MV-4-11 (cell line): ENCODE measurements around the gene EIF4H.
"Not testable (repeated sequence)": the region's sequence is repeated elsewhere in the genome, so short reads cannot be mapped to it uniquely, and the experiment has no call there.

Experiments used
- DNase-seq: peaks from one replicate; lab custom pipeline; 2025; lab: John Stamatoyannopoulos, UW

EIF4H gene

GRCh38 chr7:74175340-74175739, 1.2 kb downstream of the EIF4H start:
- DNase-seq, result no peak

- no peak for DNase-seq
These were observed 2.4 kb downstream of the EIF4H start for GRCh38 chr7:74176555-74176954.

GRCh38 chr7:74178632-74179031, 4.5 kb downstream of the EIF4H start:
- DNase-seq, result peak; percentile 22

GRCh38 chr7:74179935-74180604, 5.9 kb downstream of the EIF4H start:
- no peak for DNase-seq

- no peak for DNase-seq
These were observed 6.7 kb downstream of the EIF4H start for GRCh38 chr7:74180866-74181265.

GRCh38 chr7:74181821-74182220, 7.7 kb downstream of the EIF4H start:
- no peak for DNase-seq

- no peak for DNase-seq
These were observed 8.4 kb downstream of the EIF4H start for GRCh38 chr7:74182453-74183090.

- DNase-seq, result no peak
These were observed 9.0 kb downstream of the EIF4H start for GRCh38 chr7:74183142-74183541.

GRCh38 chr7:74183653-74184450, 9.7 kb downstream of the EIF4H start:
- no peak for DNase-seq

GRCh38 chr7:74185016-74185415, 10.9 kb downstream of the EIF4H start:
- DNase-seq, result no peak

GRCh38 chr7:74185636-74186035, 11.5 kb downstream of the EIF4H start:
- no peak for DNase-seq

- no peak for DNase-seq
These were observed 13.9 kb downstream of the EIF4H start for GRCh38 chr7:74187915-74188675.

GRCh38 chr7:74190259-74190658, 16.1 kb downstream of the EIF4H start:
- no peak for DNase-seq

GRCh38 chr7:74191231-74191630, 17.1 kb downstream of the EIF4H start:
- DNase-seq, result no peak

GRCh38 chr7:74193054-74193453, 18.9 kb downstream of the EIF4H start:
- DNase-seq, result no peak

GRCh38 chr7:74193913-74194312, 19.8 kb downstream of the EIF4H start:
- DNase-seq, result no peak

- no peak for DNase-seq
These were observed 20.5 kb downstream of the EIF4H start for GRCh38 chr7:74194686-74195085.

GRCh38 chr7:74195139-74195860, 21.1 kb downstream of the EIF4H start:
- DNase-seq, result peak; percentile 22

GRCh38 chr7:74195968-74196654, 22.0 kb downstream of the EIF4H start:
- DNase-seq, result not testable (repeated sequence)

- DNase-seq, result no peak
These were observed 23.4 kb downstream of the EIF4H start for GRCh38 chr7:74197449-74198124.
